ENCODE results near the gene SLC29A3. TPM values are rescaled to one million over a fixed set of nuclear protein-coding genes. Genes with fewer than 3 reads are reported as not detected.

Gene SLC29A3
- polyA plus RNA-seq, 5 donors = 6.8 to 10.3 (median 8.3) TPM

- DNase-seq = no peak
Measured at GRCh38 chr10:71367271-71367670, 48.2 kb downstream of the SLC29A3 start.

- no peak for DNase-seq
Measured at GRCh38 chr10:71368176-71368575, 49.1 kb downstream of the SLC29A3 start.

- no peak for DNase-seq
Measured at GRCh38 chr10:71368643-71369042, 49.6 kb downstream of the SLC29A3 start.

- DNase-seq = no peak
Measured at GRCh38 chr10:71369602-71370001, 50.5 kb downstream of the SLC29A3 start.

- DNase-seq = no peak
Measured at GRCh38 chr10:71370031-71370430, 51.0 kb downstream of the SLC29A3 start.

- DNase-seq = no peak
Measured at GRCh38 chr10:71371750-71372166, 52.7 kb downstream of the SLC29A3 start.

GRCh38 chr10:71372882-71373495 lies 53.9 kb downstream of the SLC29A3 start:
- DNase-seq = no peak

GRCh38 chr10:71374481-71375233 lies 55.6 kb downstream of the SLC29A3 start:
- DNase-seq = no peak

- no peak for DNase-seq
Measured at GRCh38 chr10:71375952-71376351, 56.9 kb downstream of the SLC29A3 start.

- DNase-seq = no peak
Measured at GRCh38 chr10:71378336-71379117, 59.5 kb downstream of the SLC29A3 start.

- no peak for DNase-seq
Measured at GRCh38 chr10:71379118-71379766, 60.2 kb downstream of the SLC29A3 start.

- DNase-seq = no peak
Measured at GRCh38 chr10:71380841-71381240, 61.8 kb downstream of the SLC29A3 start.

- DNase-seq = no peak
Measured at GRCh38 chr10:71381611-71382010, 62.6 kb downstream of the SLC29A3 start.

- no peak for DNase-seq
Measured at GRCh38 chr10:71382028-71382427, 63.0 kb downstream of the SLC29A3 start.

- no peak for DNase-seq
Measured at GRCh38 chr10:71382757-71383156, 63.7 kb downstream of the SLC29A3 start.

GRCh38 chr10:71383972-71384687 lies 65.1 kb downstream of the SLC29A3 start:
- peak in 1 of 2 donors; percentile 30 for DNase-seq

- no peak for DNase-seq
Measured at GRCh38 chr10:71388171-71388570, 69.1 kb downstream of the SLC29A3 start.

- DNase-seq = no peak
Measured at GRCh38 chr10:71388583-71389310, 69.7 kb downstream of the SLC29A3 start.

- no peak for DNase-seq
Measured at GRCh38 chr10:71389768-71390460, 70.9 kb downstream of the SLC29A3 start.

GRCh38 chr10:71390461-71390835 lies 71.4 kb downstream of the SLC29A3 start:
- DNase-seq = no peak
